Posterior cingulate gyrus (tissue), 11 donors: Measurements from ENCODE around the gene CYB5RL.
"Not testable (repeated sequence)": the region's sequence is repeated elsewhere in the genome, so short reads cannot be mapped to it uniquely, and the experiment has no call there.

Experiments used
- DNase-seq, 10 donors: peaks; one replicate each; pipeline versions ENCODE4 v3.0.0 to v3.0.0-alpha.2; 2020 to 2021; ENCODE audit warnings: mixed read lengths in 3 of 10
- intact Hi-C: fragments of 100-400 bp; cut with DNase I; formaldehyde crosslinking; loops from one replicate; pipeline ENCODE4 v1.15.1; 2023

Gene CYB5RL

DNA sequence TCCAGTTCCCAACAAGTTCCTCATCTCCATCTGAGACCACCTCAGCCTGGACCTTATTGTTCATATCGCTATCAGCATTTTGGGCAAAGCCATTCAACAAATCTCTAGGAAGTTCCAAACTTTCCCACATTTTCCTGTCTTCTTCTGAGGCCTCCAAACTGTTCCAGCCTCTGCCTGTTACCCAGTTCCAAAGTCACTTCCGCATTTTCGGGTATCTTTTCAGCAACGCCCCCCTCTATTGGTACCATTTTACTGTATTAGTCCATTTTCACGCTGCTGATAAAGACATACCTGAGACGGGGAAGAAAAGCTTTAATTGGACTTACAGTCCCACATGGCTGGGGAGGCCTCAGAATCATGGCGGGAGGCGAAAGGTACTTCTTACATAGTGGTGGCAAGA lies 33.5 kb downstream of the CYB5RL start:
- peak in 2 of 10 donors; percentile 3 to 28 for DNase-seq
- intact Hi-C loops: not testable (repeated sequence)

- peak in 2 of 10 donors; percentile 47 to 48 for DNase-seq
- intact Hi-C loops: no loop called here
These were observed 34.7 kb downstream of the CYB5RL start for GRCh38 chr1:54165146-54165545.

DNA sequence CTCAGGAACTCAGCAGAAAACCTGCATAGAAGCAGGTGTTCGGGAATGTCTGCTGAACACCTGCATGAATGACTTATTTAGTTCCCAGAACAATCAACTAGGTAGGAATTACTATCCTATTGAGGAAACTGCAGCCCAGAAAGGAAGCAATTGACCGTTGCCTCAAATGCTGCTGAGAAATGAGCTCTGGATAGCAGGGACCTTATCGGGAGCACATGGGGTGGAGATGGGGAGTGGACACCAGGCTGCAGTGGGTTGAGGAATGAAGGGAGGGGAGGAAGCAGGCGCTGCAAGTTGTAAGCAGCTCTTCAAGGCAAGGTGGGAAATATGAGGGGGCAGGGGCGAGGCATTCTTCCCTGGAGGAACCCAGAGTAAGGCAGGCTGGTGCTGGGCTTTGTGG lies 36.3 kb downstream of the CYB5RL start:
- DNase-seq: peak in 1 of 10 donors; percentile 22
- intact Hi-C loops: no loop called here

- intact Hi-C loops: no loop called here
- peak in 1 of 10 donors; percentile 29 for DNase-seq
These were observed 36.8 kb downstream of the CYB5RL start for GRCh38 chr1:54163051-54163450.

DNA sequence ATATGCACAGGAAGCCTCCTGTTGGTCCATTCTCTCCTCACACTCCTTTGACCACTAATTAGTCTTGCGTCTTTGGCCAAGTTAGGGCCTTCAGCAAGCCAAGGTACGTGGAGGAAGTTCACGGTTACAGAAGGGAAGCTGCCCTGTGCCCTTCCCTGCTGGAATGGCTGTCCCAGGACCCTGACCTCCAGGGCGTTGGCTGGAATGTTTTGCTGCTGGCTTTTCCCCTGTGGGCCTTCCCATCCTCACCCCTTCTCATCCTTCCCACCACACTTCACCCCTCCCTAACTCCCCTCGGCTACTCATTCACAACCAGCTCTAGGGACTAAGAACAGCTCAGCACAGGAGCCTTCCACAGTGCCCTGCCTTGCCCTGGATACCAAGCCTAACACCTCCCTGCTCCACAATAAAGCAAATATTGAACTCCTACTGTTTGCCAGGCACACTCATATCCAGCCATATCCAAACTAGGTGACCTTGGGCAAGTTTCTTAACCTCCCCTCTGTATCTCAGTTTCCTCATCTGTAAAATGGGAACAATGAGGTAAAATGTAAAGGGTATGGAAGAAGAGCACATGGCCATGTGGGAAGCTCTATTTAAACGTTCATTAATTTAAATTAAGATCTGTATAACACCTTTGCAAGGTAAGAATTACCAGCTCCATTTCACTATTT lies 38.2 kb downstream of the CYB5RL start:
- peak in 1 of 10 donors; percentile 36 for DNase-seq
- intact Hi-C loops: no loop called here

- peak in 1 of 10 donors; percentile 72 for DNase-seq
- intact Hi-C loops: no loop called here
These were observed 39.5 kb downstream of the CYB5RL start for GRCh38 chr1:54160351-54160750.

GRCh38 chr1:54159733-54160316 lies 40.0 kb downstream of the CYB5RL start:
- intact Hi-C loops: no loop called here
- peak in 1 of 10 donors; percentile 24 for DNase-seq

DNA sequence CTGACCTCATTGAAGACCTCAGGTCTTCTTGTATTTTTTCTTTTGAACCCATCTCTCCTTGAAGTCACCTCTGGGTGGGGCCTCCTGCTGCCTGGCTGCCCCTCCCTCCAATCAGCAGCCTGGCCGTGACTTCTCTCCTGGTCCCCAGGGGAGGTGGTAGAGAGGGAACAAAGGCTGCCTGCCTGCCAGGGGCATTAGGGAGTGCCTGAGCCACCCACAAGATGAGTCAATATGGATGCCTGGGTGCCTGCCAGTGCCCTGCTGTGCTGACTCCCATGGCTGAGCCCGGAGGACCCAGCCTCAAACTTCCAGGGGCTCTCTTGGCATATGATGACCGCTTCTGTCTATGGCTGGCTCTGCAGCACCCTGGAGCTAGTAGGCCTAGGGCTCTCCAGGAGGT lies 41.8 kb downstream of the CYB5RL start:
- peak in 1 of 10 donors; percentile 66 for DNase-seq
- intact Hi-C loops: no loop called here

DNA sequence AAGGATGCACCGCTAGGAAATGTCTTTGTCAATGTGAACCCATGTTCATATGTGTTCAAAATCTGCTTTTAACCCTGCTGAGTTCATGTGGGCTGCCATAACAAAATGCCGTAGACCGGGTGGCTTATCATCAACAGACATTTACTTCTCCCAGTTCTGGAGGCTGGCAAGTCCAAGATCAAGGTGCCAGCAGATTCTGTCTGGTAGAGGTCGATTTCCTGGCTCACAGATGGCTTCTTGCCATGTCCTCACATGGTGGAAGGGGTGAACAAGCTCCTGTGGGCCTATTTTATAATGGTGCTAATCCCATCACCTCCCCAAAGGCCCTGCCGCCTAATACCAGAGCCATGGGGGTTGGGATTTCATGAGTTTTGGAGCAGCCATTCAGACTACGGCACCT lies 42.4 kb downstream of the CYB5RL start:
- no peak for DNase-seq
- intact Hi-C loops: no loop called here

DNA sequence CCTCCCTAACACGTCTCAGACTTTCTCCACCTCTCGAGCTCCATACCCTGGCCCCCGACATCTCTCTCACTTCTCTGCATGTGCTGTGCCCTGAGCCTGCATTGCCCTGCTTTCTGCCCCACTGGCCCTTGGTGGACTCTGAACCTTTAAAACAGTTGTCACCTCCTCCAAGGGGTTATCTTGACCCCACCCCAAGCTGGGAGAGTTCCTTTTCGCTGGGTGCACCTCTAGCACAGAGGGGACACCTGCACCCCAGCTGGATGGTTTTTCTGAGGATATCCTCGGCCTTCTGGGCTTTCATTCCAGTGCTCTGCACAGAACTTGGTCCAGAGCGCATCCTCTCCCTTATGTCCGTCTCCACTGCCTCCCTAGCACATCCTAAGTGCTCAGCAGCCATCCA lies 42.8 kb downstream of the CYB5RL start:
- peak in 1 of 10 donors; percentile 60 for DNase-seq
- intact Hi-C loops: no loop called here

DNA sequence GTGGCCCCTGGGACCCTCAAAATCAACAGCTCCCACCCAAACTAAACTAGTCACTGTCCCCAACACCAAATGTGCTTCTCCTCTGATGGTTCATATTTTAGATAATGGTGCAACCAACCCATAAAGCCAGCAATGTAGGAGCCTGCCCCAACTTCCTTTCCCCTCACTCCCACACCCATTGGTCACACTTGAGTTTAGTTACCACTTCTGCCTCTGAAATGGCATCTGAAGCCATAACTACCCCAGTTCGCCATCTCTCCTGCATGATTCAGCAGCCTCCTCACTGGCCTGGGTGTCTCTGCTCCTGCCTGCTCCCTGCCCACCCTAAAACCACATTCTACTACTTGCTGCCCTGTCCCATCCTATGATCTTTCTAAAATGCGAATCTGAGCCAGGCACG lies 43.6 kb downstream of the CYB5RL start:
- intact Hi-C loops: no loop called here
- peak in 1 of 10 donors; percentile 3 for DNase-seq

DNA sequence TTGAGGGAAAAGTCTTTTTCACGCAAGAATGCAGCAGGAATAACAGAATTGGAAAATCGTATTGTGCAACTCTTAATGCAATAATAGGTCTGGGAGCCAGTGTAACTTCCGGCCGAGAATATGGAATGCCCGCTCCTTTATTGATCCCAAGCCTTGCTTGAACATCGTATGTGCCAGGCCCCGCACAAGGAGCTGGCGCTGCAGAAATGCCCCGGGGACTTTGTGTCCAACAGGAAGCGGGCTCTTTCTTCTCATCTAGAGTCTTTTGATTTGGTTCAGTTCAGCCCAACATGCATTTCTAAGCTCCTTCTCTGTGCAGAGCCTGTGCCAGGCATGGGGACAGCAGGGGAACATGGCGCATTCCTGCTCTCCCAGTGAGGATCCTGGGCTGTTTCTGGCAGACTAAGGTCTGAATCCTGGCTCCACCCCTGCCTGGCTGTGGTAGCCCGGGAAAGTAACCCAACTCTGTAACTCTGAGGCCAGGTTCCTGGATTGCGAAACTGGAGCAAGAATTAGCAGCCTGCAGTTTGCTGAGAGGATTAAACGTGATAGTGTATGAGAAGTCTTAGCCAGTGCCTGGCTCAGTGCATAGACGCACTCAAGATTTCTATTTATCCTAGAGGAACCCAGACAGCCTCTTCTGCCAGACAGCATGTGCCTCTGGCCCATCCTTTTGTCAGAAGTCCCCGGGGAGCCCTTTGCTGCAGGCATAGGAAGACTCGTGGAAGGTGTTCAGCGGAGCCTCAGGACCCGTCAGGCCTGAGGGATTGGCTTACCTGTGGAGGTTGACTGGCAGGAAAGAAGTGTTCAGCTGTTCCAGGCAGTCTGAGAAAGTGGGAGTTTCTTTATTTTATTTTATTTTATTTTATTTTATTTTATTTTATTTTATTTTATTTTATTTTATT lies 46.0 kb downstream of the CYB5RL start:
- peak in 1 of 10 donors; percentile 70 for DNase-seq
- intact Hi-C loops: no loop called here

GRCh38 chr1:54152696-54153095 lies 47.1 kb downstream of the CYB5RL start, which contains the start of gene CDCP2:
TSS of gene CDCP2 (minus strand) at chr1:54153000. CDS start at chr1:54152922, 78 bp downstream.
- intact Hi-C loops: no loop called here
- peak in 1 of 10 donors; percentile 35 for DNase-seq

- no peak for DNase-seq
- intact Hi-C loops: no loop called here
These were observed 48.8 kb downstream of the CYB5RL start for GRCh38 chr1:54151013-54151412.
